ENCODE measurements around the gene NSL1. TPM values are rescaled to one million over a fixed set of nuclear protein-coding genes. Genes with fewer than 3 reads are reported as not detected.

NSL1 gene
- total and polyA plus RNA-seq, 9 of the 15 experiments (the other 6 are each of a cell fraction or from before 2014, with no cell fraction given), result 53.5 to 108 (median 59.1) TPM

DNA sequence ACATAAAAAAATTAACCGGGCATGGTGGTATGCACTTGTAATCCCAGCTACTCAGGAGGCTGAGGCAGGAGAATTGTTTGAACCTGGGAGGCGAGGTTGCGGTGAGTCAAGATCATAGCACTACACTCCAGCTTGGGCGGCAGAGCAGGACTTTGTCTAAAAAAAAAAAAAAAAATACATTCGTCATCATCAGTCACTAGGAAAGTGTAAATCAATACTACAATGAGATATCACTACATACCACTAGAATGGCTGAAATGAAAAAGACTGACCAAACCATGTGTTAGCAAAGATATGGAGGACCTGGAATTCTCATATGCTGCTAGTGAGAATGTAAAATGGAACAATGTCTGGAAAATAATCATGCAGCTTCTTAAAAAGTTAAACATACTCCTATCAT is 46.6 kb upstream of the NSL1 start:
- no TSS peak for BruUV-seq (replicated peaks)
- CTCF ChIA-PET (ENCODE audit: low intra/inter-chr PET ratio), result no interaction called here
- DNase-seq (ENCODE audit: extremely low read depth in 1 of 4, low spot score in 3 of 4) (no peak), FAIRE-seq (no peak), ATAC-seq (no peak)
- Histone ChIP-seq H3K4me2 (ENCODE audit: insufficient read depth, low read length) (no peak overlapping the region), H3K9me3 (replicated peaks; ENCODE audit: control insufficient read depth, insufficient read depth, low read depth, low read length) (no peaks in the 10 kb centered on the region; the same call in 1 of the 2 replicates), H3K36me3 (ENCODE audit: control insufficient read depth, insufficient read depth, low read length) (no peaks in the 10 kb centered on the region), H4K20me1 (replicated peaks; ENCODE audit: control insufficient read depth, insufficient read depth, low read length) (no peaks in the 10 kb centered on the region), H2AFZ (ENCODE audit: low read depth, low read length) (no peak overlapping the region), H3K79me2 (ENCODE audit: control insufficient read depth, insufficient read depth, low read length) (no peaks in the 10 kb centered on the region), H3K27me3 (ENCODE audit: control insufficient read depth in 2 of 2, insufficient read depth in 2 of 2, low read length in 2 of 2) (no peaks in the 10 kb centered on the region), H3K9ac (ENCODE audit: insufficient read depth in 1 of 2, low read depth in 2 of 2, low read length in 2 of 2) (no peak overlapping the region), H3K4me1 (replicated peaks in 1 of 2; ENCODE audit: control insufficient read depth in 2 of 2, insufficient read depth in 2 of 2, low read length in 2 of 2) (no peaks in the 10 kb centered on the region), H3K9me1 (ENCODE audit: control insufficient read depth, insufficient read depth, low read length) (no peaks in the 10 kb centered on the region), H3K27ac (ENCODE audit: extremely low read depth, low read depth, low read length) (no peak overlapping the region), H3K4me3 (no peak overlapping the region)
- in situ Hi-C loops (cut with MboI), result no loop called here
- POLR2A ChIA-PET, result interaction anchor here (1.0 to 1.4 kb wide), 2 partner anchors 20 to 22 kb away, joined by 4 to 5 read pairs; partner anchors contain the start of gene FLVCR1
- intact Hi-C loops (cut with micrococcal nuclease), result no loop called here
- WGBS (ENCODE audit: insufficient coverage, low coverage, missing lambda C conversion rate), result 33% methylated on average over 5 of the region's 5 CpGs
- TF ChIP-seq TAL1 (IDR thresholded peaks at IDR 0.05) (0 out of 2 replicates have a peak, but pooled peaks have one; percentile 5), DIDO1 (tag; IDR thresholded peaks at IDR 0.05; ENCODE audit: low read depth) (no peak), CBFA2T3 (IDR thresholded peaks at IDR 0.05) (peak; percentile 41), ZBTB11 (CRISPR knock-in tag; IDR thresholded peaks at IDR 0.05) (no peak), MEIS2 (IDR thresholded peaks at IDR 0.05; ENCODE audit: partially characterized antibody) (peak; percentile 60), FOXJ2 (tag; IDR thresholded peaks at IDR 0.05) (no peak), SOX6 (IDR thresholded peaks at IDR 0.05) (no peak), GTF2E2 (tag; IDR thresholded peaks at IDR 0.05) (no peak), PBX2 (CRISPR knock-in tag; IDR thresholded peaks at IDR 0.05; ENCODE audit: low read depth) (no peak), PBX2 (tag; conservative IDR thresholded peaks at IDR 0.05; ENCODE audit: low read depth) (peak; percentile 44), ZNF384 (IDR thresholded peaks at IDR 0.05; ENCODE audit: low read depth, low read length) (peak; percentile 61), ARID1B (IDR thresholded peaks at IDR 0.05) (peak; percentile 45; the same call in 1 of the 2 replicates), TCF15 (CRISPR knock-in tag; IDR thresholded peaks at IDR 0.05) (no peak), ZNF165 (CRISPR knock-in tag; IDR thresholded peaks at IDR 0.05; ENCODE audit: borderline replicate concordance) (no peak), TCF3 (CRISPR knock-in tag; IDR thresholded peaks at IDR 0.05) (peak; percentile 70), HNRNPK (IDR thresholded peaks at IDR 0.05; ENCODE audit: low read depth, low read length, poor library complexity, severe bottlenecking) (no peak), ZNF445 (CRISPR knock-in tag; IDR thresholded peaks at IDR 0.05; ENCODE audit: low read depth) (no peak), RBM15 (IDR thresholded peaks at IDR 0.05; ENCODE audit: insufficient read depth, low read length) (no peak)

All from K562 (cell line).